ENCODE results near the gene FLYWCH1. TPM values are rescaled to one million over a fixed set of nuclear protein-coding genes. Genes with fewer than 3 reads are reported as not detected.

The FLYWCH1 gene
- total RNA-seq, 1 experiment from 2014 or later, result 32.6 TPM

DNA sequence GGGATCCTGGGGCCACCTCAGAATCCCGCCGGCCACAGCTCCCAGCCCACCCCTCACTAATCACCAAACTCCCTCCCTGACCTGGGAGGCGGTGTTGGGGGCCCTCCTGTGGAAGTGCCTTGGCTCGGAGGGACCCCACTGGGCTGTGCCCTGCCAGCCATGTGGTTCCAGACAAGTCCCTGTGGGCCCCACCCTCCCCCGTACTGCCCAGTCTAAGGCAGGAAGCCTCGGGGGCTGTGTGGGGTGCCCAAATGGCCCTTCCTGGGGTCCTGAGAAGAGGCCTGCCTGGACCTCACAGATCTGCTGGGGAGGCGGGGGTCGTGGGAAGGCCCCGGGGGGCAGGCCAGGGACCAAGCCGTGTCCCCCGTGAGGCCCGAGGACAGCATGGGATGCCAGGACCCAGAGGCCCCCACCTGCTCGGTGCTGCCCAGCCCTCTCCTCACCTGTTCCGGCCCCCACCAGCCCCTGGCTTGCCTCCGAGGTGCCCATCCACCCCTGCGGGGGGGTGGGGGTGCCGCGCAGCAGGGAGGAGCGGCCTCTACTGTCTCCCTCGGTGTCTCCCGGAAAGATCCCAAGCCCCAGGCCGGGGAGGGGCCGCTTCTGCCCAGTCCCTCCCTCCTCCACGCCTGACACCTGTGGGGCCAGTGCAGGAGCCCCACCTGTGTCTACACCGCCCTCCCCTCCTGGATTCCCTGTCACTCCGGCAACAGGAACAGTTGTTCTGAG, 43.1 kb downstream of the FLYWCH1 start (continued):
- TF ChIP-seq, protein P1, sequence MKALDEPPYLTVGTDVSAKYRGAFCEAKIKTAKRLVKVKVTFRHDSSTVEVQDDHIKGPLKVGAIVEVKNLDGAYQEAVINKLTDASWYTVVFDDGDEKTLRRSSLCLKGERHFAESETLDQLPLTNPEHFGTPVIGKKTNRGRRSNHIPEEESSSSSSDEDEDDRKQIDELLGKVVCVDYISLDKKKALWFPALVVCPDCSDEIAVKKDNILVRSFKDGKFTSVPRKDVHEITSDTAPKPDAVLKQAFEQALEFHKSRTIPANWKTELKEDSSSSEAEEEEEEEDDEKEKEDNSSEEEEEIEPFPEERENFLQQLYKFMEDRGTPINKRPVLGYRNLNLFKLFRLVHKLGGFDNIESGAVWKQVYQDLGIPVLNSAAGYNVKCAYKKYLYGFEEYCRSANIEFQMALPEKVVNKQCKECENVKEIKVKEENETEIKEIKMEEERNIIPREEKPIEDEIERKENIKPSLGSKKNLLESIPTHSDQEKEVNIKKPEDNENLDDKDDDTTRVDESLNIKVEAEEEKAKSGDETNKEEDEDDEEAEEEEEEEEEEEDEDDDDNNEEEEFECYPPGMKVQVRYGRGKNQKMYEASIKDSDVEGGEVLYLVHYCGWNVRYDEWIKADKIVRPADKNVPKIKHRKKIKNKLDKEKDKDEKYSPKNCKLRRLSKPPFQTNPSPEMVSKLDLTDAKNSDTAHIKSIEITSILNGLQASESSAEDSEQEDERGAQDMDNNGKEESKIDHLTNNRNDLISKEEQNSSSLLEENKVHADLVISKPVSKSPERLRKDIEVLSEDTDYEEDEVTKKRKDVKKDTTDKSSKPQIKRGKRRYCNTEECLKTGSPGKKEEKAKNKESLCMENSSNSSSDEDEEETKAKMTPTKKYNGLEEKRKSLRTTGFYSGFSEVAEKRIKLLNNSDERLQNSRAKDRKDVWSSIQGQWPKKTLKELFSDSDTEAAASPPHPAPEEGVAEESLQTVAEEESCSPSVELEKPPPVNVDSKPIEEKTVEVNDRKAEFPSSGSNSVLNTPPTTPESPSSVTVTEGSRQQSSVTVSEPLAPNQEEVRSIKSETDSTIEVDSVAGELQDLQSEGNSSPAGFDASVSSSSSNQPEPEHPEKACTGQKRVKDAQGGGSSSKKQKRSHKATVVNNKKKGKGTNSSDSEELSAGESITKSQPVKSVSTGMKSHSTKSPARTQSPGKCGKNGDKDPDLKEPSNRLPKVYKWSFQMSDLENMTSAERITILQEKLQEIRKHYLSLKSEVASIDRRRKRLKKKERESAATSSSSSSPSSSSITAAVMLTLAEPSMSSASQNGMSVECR (CRISPR knock-in tag; IDR thresholded peaks at IDR 0.05; ENCODE audit: borderline replicate concordance), result no peak
- TF ChIP-seq NFYB (CRISPR knock-in tag; conservative IDR thresholded peaks at IDR 0.05; ENCODE audit: low read depth) (no peak), ZNF396 (CRISPR knock-in tag; IDR thresholded peaks at IDR 0.05; ENCODE audit: borderline replicate concordance) (no peak), OVOL2 (CRISPR knock-in tag; IDR thresholded peaks at IDR 0.05; ENCODE audit: borderline replicate concordance) (no peak), RORB (CRISPR knock-in tag; IDR thresholded peaks at IDR 0.05) (no peak), TEAD1 (CRISPR knock-in tag; IDR thresholded peaks at IDR 0.05) (no peak), ZNF423 (CRISPR knock-in tag; IDR thresholded peaks at IDR 0.05) (no peak)
- TF ChIP-seq, protein P2, sequence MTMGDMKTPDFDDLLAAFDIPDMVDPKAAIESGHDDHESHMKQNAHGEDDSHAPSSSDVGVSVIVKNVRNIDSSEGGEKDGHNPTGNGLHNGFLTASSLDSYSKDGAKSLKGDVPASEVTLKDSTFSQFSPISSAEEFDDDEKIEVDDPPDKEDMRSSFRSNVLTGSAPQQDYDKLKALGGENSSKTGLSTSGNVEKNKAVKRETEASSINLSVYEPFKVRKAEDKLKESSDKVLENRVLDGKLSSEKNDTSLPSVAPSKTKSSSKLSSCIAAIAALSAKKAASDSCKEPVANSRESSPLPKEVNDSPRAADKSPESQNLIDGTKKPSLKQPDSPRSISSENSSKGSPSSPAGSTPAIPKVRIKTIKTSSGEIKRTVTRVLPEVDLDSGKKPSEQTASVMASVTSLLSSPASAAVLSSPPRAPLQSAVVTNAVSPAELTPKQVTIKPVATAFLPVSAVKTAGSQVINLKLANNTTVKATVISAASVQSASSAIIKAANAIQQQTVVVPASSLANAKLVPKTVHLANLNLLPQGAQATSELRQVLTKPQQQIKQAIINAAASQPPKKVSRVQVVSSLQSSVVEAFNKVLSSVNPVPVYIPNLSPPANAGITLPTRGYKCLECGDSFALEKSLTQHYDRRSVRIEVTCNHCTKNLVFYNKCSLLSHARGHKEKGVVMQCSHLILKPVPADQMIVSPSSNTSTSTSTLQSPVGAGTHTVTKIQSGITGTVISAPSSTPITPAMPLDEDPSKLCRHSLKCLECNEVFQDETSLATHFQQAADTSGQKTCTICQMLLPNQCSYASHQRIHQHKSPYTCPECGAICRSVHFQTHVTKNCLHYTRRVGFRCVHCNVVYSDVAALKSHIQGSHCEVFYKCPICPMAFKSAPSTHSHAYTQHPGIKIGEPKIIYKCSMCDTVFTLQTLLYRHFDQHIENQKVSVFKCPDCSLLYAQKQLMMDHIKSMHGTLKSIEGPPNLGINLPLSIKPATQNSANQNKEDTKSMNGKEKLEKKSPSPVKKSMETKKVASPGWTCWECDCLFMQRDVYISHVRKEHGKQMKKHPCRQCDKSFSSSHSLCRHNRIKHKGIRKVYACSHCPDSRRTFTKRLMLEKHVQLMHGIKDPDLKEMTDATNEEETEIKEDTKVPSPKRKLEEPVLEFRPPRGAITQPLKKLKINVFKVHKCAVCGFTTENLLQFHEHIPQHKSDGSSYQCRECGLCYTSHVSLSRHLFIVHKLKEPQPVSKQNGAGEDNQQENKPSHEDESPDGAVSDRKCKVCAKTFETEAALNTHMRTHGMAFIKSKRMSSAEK (CRISPR knock-in tag; IDR thresholded peaks at IDR 0.05; ENCODE audit: borderline replicate concordance), result no peak
- TF ChIP-seq, protein P3, sequence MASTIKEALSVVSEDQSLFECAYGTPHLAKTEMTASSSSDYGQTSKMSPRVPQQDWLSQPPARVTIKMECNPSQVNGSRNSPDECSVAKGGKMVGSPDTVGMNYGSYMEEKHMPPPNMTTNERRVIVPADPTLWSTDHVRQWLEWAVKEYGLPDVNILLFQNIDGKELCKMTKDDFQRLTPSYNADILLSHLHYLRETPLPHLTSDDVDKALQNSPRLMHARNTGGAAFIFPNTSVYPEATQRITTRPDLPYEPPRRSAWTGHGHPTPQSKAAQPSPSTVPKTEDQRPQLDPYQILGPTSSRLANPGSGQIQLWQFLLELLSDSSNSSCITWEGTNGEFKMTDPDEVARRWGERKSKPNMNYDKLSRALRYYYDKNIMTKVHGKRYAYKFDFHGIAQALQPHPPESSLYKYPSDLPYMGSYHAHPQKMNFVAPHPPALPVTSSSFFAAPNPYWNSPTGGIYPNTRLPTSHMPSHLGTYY (CRISPR knock-in tag; IDR thresholded peaks at IDR 0.05), result no peak
- TF ChIP-seq, protein P4, sequence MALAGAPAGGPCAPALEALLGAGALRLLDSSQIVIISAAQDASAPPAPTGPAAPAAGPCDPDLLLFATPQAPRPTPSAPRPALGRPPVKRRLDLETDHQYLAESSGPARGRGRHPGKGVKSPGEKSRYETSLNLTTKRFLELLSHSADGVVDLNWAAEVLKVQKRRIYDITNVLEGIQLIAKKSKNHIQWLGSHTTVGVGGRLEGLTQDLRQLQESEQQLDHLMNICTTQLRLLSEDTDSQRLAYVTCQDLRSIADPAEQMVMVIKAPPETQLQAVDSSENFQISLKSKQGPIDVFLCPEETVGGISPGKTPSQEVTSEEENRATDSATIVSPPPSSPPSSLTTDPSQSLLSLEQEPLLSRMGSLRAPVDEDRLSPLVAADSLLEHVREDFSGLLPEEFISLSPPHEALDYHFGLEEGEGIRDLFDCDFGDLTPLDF (CRISPR knock-in tag; IDR thresholded peaks at IDR 0.05), result no peak
- TF ChIP-seq, protein P5, sequence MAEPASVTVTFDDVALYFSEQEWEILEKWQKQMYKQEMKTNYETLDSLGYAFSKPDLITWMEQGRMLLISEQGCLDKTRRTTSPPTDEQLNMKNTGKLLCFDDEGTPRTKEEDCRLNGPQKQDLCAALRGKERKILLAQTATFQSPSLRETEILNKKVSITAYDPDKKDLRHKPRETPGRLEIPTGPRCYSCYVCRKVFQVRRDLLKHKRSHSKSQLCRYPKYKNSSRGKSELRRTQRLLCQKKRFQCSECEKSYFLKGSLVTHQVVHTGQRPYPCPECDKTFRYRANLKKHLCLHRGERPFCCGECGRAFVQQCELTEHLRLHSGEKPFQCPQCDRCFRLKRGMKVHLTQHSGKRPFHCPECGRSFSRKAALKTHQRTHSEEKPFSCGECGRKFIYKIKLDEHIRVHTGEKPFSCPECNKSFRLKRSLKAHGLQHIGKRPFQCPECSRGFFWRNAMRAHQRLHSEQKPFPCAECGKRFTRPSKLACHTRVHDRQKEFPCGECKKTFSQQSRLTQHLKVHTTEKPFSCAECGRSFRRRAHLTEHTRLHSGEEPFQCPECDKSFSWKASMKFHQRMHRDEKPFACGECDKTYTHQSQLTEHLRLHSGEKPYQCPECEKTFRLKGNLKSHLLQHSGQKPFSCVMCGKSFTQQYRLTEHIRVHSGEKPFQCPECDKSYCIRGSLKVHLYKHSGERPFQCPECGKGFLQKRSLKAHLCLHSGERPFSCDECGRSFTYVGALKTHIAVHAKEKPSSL (CRISPR knock-in tag; conservative IDR thresholded peaks at IDR 0.05), result no peak
- TF ChIP-seq, protein P6, sequence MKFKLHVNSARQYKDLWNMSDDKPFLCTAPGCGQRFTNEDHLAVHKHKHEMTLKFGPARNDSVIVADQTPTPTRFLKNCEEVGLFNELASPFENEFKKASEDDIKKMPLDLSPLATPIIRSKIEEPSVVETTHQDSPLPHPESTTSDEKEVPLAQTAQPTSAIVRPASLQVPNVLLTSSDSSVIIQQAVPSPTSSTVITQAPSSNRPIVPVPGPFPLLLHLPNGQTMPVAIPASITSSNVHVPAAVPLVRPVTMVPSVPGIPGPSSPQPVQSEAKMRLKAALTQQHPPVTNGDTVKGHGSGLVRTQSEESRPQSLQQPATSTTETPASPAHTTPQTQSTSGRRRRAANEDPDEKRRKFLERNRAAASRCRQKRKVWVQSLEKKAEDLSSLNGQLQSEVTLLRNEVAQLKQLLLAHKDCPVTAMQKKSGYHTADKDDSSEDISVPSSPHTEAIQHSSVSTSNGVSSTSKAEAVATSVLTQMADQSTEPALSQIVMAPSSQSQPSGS (CRISPR knock-in tag; IDR thresholded peaks at IDR 0.05; ENCODE audit: borderline replicate concordance, low read depth), result no peak

All from WTC11 (cell line).